Measurements from ENCODE around the gene PI4KA. TPM values are rescaled to one million over a fixed set of nuclear protein-coding genes. Genes with fewer than 3 reads are reported as not detected.

Gene PI4KA
- total RNA-seq, 1 donor from 2014 or later, result 140 TPM

DNA sequence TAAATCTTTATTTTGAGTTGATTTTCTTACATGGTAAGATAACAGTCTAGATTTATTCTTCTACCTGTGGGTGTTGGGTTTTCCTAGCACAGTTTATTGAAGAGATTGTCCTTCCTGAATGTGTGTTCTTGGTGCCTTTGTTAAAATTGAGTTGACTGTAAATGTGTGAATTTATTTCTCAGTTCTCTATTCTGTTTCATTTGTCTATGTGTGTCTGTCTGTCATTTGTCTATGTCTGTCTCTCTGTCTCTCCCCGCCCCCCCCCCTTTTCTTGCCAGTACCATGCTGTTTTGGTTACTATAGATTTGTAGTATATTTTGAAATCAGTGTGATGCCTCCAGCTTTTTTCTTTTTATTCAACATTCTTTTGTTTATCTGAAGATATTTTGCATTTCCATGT is 199.4 kb downstream of the PI4KA start:
- H3K4me1 Mint-ChIP-seq (ENCODE audit: low read depth), result no peaks in the 10 kb centered on the region
- H3K4me3 Mint-ChIP-seq (ENCODE audit: low read depth), result no peak overlapping the region
- peaks cover 38% of the 10 kb centered on the region for H3K27me3 Mint-ChIP-seq
- no peak for DNase-seq (ENCODE audit: low spot score, unreplicated experiment)
- no peak overlapping the region for H3K27ac Mint-ChIP-seq
- H3K36me3 Mint-ChIP-seq (ENCODE audit: insufficient read depth), result no peaks in the 10 kb centered on the region
- H3K9me3 Mint-ChIP-seq (ENCODE audit: low read depth), result peaks cover 3% of the 10 kb centered on the region
- TF ChIP-seq, protein P1, sequence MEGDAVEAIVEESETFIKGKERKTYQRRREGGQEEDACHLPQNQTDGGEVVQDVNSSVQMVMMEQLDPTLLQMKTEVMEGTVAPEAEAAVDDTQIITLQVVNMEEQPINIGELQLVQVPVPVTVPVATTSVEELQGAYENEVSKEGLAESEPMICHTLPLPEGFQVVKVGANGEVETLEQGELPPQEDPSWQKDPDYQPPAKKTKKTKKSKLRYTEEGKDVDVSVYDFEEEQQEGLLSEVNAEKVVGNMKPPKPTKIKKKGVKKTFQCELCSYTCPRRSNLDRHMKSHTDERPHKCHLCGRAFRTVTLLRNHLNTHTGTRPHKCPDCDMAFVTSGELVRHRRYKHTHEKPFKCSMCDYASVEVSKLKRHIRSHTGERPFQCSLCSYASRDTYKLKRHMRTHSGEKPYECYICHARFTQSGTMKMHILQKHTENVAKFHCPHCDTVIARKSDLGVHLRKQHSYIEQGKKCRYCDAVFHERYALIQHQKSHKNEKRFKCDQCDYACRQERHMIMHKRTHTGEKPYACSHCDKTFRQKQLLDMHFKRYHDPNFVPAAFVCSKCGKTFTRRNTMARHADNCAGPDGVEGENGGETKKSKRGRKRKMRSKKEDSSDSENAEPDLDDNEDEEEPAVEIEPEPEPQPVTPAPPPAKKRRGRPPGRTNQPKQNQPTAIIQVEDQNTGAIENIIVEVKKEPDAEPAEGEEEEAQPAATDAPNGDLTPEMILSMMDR (IDR thresholded peaks at IDR 0.05; ENCODE audit: unreplicated experiment), result no peak

DNA sequence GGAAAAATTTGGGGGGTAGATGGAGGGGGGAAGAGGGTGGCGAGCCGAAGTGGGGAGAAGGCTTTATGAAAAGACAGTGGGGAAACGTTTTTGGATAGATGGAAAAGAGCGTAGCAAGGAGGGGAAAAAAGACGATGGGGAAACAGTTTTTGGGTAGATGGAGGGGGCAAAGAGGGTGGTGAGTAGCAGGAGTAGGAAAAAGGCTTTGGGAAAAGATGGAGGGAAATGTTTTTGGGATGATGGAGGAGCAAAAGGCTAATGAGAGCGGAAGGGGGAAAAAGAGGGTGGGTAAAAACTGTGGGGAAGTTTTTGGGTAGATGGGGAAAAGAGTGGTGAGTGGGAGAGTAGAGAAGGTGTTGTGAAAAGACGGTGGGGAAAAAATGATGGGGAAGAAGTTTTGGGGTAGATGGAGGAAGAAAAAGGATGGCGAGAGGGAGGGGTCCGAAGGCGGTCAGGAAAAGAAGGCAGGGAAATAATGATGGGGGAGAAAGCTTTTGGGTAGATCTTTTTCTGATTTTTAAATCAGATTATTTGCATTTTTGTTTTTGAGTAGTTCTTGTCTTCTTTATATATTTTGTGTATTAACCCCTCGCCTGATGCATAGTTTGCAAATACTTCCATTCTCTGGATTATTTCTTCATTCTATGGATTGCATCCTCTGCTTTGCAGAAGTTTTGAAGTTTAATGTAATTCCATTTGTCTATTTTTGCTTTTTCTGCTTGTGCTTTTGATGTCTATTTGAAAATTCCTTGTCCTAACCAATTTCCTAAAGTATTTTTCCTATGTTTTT is 200.0 kb downstream of the PI4KA start:
- H3K36me3 Mint-ChIP-seq (ENCODE audit: insufficient read depth), result no peaks in the 10 kb centered on the region
- no peaks in the 10 kb centered on the region for H3K4me1 Mint-ChIP-seq (ENCODE audit: low read depth)
- no peak for DNase-seq (ENCODE audit: low spot score, unreplicated experiment)
- H3K27me3 Mint-ChIP-seq, result peaks cover 38% of the 10 kb centered on the region
- H3K9me3 Mint-ChIP-seq (ENCODE audit: low read depth), result peaks cover 3% of the 10 kb centered on the region
- TF ChIP-seq, protein P1 (IDR thresholded peaks at IDR 0.05; ENCODE audit: unreplicated experiment), result no peak
- no peak overlapping the region for H3K27ac Mint-ChIP-seq
- H3K4me3 Mint-ChIP-seq (ENCODE audit: low read depth), result no peak overlapping the region

DNA sequence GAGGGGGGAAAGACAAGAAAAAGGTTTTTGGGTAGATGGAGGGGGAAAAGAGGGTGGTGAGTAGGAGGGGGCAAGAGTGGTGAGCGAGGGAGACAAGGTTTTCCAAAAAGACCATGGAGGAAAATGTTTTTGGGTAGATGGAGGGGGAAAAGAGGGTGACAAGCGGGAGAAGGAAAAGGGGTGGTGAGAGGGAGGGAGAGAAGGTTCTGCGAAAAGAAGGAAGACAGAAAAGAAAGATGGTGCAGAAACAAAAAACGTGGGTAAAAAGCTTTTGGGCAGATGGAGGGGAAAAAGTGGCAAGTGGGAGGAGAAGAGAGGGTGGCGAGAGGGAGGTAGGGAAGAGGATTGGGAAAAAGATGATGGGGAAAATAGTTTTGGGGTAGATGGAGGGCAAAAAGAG is 200.6 kb downstream of the PI4KA start:
- Mint-ChIP-seq H3K36me3 (ENCODE audit: insufficient read depth) (no peaks in the 10 kb centered on the region), H3K4me3 (ENCODE audit: low read depth) (no peak overlapping the region), H3K9me3 (ENCODE audit: low read depth) (no peaks in the 10 kb centered on the region), H3K4me1 (ENCODE audit: low read depth) (no peaks in the 10 kb centered on the region), H3K27me3 (peaks cover 36% of the 10 kb centered on the region), H3K27ac (no peak overlapping the region)
- DNase-seq (ENCODE audit: low spot score, unreplicated experiment), result no peak
- TF ChIP-seq, protein P1 (IDR thresholded peaks at IDR 0.05; ENCODE audit: unreplicated experiment), result no peak

Other genes starting within 250 kb of the PI4KA start
- 0.40 and 0.74 TPM in 2 replicates for gene SERPIND1, start 84.7 kb downstream of the PI4KA start, total RNA-seq
- gene SNAP29, start 196 bp upstream of the PI4KA start, total RNA-seq, result 20.4 and 20.6 TPM in 2 replicates
- 81.4 and 86.3 TPM in 2 replicates for gene CRKL, start 58.6 kb upstream of the PI4KA start, total RNA-seq
- 1.8 and 2.3 TPM in 2 replicates for gene AIFM3, start 108.4 kb upstream of the PI4KA start, total RNA-seq
- gene LZTR1, start 123.5 kb upstream of the PI4KA start, total RNA-seq, result 91.6 and 93.8 TPM in 2 replicates
- gene THAP7, start 143.3 kb upstream of the PI4KA start, total RNA-seq, result 17.6 and 20.2 TPM in 2 replicates
- gene P2RX6, start 156.4 kb upstream of the PI4KA start, total RNA-seq, result 0.36 and 0.57 TPM in 2 replicates
- 1.1 and 1.3 TPM in 2 replicates for gene SLC7A4, start 173.8 kb upstream of the PI4KA start, total RNA-seq
- gene LRRC74B, start 187.1 kb upstream of the PI4KA start, total RNA-seq, result 0.40 and 0.72 TPM in 2 replicates

All from progenitor cell of endocrine pancreas (in vitro differentiated cells).